T-helper 2 cell treated with Interferon-gamma antibody and Interleukin-4, amounts not matched to agents 5 μg/mL and 100 μg/mL, for 36 hours (primary cell): ENCODE data around the gene LPIN2.
"Not testable (repeated sequence)": the region's sequence is repeated elsewhere in the genome, so short reads cannot be mapped to it uniquely, and the experiment has no call there.

Source experiments
- DNase-seq: peaks from one replicate; pipeline ENCODE4 v3.0.0; 2021; ENCODE audit warnings: low spot score
- H3K27ac Mint-ChIP-seq: one replicate; pipeline ENCODE4 v1.8.0; 2021; ENCODE audit warnings: mild to moderate bottlenecking, mixed read lengths
- H3K27me3 Mint-ChIP-seq: one replicate; pipeline ENCODE4 v1.8.0; 2021; ENCODE audit warnings: low read depth, mixed read lengths
- H3K36me3 Mint-ChIP-seq: one replicate; pipeline ENCODE4 v1.8.0; 2021; ENCODE audit warnings: low read depth, mixed read lengths
- H3K4me1 Mint-ChIP-seq: one replicate; pipeline ENCODE4 v1.8.0; 2021; ENCODE audit warnings: low read depth, mixed read lengths
- H3K4me3 Mint-ChIP-seq: one replicate; pipeline ENCODE4 v1.8.0; 2022; ENCODE audit warnings: mild to moderate bottlenecking, moderate library complexity, mixed read lengths
- H3K9me3 Mint-ChIP-seq: one replicate; pipeline ENCODE4 v1.8.0; 2021; ENCODE audit warnings: mixed read lengths

The LPIN2 gene

DNA sequence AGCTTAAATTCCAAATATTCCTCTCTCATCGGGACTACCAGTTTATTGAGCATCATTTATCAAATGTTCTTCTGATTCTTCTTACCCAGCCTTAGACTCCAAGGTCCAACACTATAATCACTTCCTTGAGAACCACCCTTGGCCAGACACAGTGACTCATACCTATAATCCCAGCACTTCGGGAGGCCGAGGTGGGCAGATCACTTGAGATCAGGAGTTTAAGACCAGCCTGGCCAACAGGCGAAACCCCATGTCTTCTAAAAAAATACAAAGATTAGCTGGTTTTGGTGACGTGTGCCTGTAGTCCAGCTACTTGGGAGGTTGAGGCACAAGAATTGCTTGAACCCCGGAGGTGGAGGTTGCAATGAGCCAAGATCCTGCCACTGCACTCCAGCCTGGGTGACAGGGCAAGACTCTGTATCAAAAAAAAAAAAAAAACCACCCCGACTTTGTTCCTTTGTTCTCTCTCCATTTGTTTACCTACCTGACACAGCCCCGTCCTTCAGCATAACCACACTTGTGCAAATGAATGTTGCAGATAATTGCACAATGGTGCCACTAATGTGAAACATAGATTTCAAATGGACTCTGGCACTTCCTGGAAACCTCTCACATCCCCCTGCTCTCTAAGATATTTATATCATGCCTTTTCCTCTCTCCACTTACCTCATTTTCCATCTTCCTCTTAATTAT lies 38.9 kb upstream of the LPIN2 start:
- Mint-ChIP-seq H3K27ac (peak overlapping the region; percentile 37), H3K36me3 (peaks cover 15% of the 10 kb centered on the region), H3K4me1 (peaks cover 19% of the 10 kb centered on the region), H3K9me3 (peaks cover 17% of the 10 kb centered on the region), H3K27me3 (no peaks in the 10 kb centered on the region), H3K4me3 (no peak overlapping the region)
- no peak for DNase-seq

DNA sequence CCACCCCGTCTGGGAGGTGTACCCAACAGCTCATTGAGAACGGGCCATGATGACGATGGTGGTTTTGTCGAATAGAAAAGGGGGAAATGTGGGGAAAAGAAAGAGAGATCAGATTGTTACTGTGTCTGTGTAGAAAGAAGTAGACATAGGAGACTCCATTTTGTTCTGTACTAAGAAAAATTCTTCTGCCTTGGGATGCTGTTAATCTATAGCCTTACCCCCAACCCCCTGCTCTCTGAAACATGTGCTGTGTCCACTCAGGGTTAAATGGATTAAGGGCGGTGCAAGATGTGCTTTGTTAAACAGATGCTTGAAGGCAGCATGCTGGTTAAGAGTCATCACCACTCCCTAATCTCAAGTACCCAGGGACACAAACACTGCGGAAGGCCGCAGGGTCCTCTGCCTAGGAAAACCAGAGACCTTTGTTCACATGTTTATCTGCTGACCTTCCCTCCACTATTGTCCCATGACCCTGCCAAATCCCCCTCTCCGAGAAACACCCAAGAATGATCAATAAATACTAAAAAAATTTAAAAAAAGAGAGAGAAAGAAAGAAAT lies 37.0 kb upstream of the LPIN2 start:
- peaks cover 15% of the 10 kb centered on the region for H3K36me3 Mint-ChIP-seq
- peaks cover 26% of the 10 kb centered on the region for H3K4me1 Mint-ChIP-seq

DNA sequence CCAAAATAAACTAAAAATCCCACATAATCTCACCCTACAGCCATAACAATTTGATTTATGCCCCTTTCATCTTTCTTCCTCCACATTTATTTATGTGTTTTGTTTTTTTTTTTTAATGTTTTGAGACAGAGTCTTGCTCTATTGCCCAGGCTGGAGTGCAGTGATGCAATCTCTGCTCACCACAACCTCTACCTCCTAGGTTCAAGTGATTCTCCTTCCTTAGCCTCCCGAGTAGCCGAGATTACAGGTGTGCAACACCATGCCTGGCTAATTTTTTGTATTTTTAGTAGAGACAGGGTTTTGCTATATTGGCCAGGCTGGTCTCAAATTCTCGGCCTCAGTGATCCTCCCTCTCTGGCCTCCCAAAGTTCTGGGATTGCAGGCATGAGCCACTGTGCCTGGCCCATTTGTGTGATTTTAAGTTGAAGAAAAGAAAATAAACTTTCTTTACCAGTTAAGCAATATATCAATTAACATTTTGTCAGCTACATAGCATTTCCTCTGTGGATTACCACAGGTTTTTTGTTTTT lies 35.9 kb upstream of the LPIN2 start:
- Mint-ChIP-seq H3K36me3 (peaks cover 12% of the 10 kb centered on the region), H3K4me3 (no peak overlapping the region), H3K27me3 (no peaks in the 10 kb centered on the region), H3K27ac (no peak overlapping the region), H3K9me3 (peaks cover 11% of the 10 kb centered on the region), H3K4me1 (peaks cover 29% of the 10 kb centered on the region)
- DNase-seq: no peak

More for the DNA sequence above, 37.0 kb upstream of the LPIN2 start:
- not testable (repeated sequence) for DNase-seq, H3K4me3 Mint-ChIP-seq, H3K27ac Mint-ChIP-seq, H3K27me3 Mint-ChIP-seq
- peaks cover 17% of the 10 kb centered on the region for H3K9me3 Mint-ChIP-seq

DNA sequence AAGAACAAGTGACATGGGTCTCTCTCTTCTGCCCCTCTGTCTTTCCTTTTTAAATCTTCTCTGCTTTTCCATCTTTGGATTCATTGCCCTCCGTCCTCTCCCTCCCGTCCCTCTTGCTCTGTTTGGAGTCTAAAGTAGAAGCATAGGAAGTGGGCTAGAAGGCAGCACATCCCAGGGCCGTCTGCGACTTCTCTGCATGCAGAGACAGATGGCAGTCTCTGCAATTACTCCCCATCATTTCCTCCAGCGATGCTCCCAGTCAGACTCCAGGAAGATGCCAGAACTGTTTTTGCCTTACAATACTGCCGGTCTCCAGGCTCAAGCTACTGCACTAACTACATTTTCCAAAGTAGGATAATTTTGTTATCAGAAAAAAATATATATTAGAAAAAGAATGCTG lies 35.2 kb upstream of the LPIN2 start:
- Mint-ChIP-seq H3K27me3 (no peaks in the 10 kb centered on the region), H3K36me3 (peaks cover 6% of the 10 kb centered on the region), H3K4me3 (no peak overlapping the region), H3K4me1 (peaks cover 27% of the 10 kb centered on the region), H3K27ac (peak overlapping the region; percentile 52), H3K9me3 (peaks cover 5% of the 10 kb centered on the region)
- DNase-seq: no peak

DNA sequence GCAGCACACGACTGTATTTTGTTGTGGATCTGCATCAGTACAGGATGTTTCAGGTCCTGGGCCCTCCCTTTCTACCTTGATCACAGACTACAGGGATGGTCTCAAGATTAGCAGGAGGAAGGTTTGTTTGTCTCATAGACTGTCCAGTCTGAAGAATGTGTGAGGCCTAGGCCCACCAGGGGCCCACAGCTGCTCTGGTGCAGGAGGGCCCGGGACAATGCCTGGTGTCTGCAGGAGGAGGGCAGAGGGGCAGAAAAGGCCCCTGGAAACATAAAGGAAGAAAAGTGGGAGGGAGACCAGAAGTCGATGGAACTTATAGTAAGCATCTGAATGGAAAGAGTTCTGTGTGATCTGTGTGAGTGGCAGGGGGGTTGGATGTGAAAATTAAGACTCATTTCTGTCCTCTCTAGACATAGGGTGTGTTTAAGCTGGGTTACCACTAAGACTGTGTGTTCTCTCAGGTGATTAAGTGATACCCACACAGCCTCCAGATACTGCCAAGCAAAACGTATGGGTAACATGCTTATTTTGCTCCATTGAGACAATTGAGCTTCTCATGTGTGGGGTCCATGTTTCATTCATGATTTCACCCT lies 33.4 kb upstream of the LPIN2 start:
- Mint-ChIP-seq H3K27me3 (no peaks in the 10 kb centered on the region), H3K36me3 (no peaks in the 10 kb centered on the region), H3K9me3 (no peaks in the 10 kb centered on the region), H3K4me3 (no peak overlapping the region), H3K4me1 (peaks cover 25% of the 10 kb centered on the region), H3K27ac (peak overlapping the region; percentile 63)
- peak; percentile 51 for DNase-seq

DNA sequence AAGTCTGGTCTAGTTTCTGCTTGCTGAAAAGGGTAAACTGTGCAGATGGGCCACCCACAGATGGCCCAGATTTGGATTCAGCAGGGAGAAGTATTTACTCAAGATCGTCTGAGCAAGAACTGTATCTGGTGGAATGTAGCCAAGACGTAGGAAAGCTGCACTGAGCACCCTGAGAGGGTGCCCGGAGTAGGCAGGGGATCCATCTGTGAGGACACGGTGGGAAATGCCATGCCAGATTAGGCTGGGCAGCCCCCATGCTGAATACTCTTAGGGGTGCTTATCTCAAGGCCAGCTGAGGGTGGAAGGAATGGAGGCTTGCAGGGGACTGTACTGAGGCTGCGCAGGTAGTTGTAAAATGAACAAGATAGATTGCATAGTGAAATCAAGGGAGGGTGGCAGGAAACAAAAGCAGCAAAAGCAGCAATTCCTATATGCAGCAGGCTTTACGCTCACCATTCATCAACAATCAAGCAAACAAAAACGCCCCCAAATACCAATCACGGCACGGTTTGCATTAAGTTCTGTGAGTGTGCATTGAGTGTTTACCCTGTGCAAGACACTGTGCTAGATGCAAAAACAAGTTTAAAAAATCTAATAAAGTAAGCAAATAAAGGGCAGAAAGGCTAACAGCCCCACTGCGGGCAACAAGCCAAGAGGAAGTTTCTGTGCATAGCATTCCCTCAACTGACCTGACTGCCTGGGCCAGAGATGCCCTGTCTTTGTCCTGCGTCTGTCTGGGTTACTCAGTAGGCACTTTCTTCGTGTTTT lies 32.2 kb upstream of the LPIN2 start:
- Mint-ChIP-seq H3K27me3 (no peaks in the 10 kb centered on the region), H3K4me1 (peaks cover 26% of the 10 kb centered on the region), H3K4me3 (no peak overlapping the region), H3K36me3 (no peaks in the 10 kb centered on the region), H3K27ac (no peak overlapping the region), H3K9me3 (no peaks in the 10 kb centered on the region)
- DNase-seq: no peak

DNA sequence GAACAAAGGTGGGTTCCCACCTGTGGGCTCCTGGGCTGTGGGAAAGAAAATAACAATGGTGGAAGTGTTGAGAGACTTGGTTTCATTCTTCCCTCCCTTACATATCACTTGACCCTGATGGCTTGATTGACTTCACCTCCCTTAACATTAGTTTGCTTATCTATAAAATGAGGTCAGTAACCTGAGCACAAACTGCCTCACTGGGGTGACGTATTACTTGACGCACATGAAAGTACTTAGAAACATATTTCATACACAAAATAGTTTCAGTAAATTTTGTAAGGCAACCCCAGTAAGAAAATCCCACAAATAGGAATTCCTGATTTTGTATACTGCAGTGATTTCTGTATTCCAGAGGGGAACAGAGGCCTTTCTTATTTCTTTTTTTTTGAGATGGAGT lies 29.4 kb upstream of the LPIN2 start:
- H3K27me3 Mint-ChIP-seq: no peaks in the 10 kb centered on the region
- no peak for DNase-seq
- H3K4me1 Mint-ChIP-seq: peaks cover 34% of the 10 kb centered on the region
- no peaks in the 10 kb centered on the region for H3K36me3 Mint-ChIP-seq
- H3K27ac Mint-ChIP-seq: no peak overlapping the region
- H3K4me3 Mint-ChIP-seq: no peak overlapping the region
- H3K9me3 Mint-ChIP-seq: no peaks in the 10 kb centered on the region

DNA sequence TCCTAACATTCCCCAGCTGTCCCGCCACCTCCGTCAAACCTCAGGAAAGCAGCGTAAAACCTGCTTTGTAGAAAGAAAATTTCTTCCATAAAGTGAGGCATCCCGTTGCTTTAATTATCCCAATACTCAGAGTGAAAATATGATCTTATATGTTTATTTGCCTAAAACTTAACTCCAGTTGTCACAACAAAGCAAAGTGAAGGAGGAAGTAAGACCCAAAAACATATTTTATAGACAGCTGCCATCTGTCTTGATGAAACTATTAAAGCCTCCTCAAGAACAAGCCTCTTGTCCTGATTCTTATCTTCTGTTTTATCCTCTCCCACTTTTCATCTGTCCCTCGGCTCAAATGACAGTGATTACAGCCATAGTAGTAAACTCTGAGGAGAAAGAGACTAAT lies 28.9 kb upstream of the LPIN2 start:
- Mint-ChIP-seq H3K27ac (no peak overlapping the region), H3K27me3 (no peaks in the 10 kb centered on the region)

DNA sequence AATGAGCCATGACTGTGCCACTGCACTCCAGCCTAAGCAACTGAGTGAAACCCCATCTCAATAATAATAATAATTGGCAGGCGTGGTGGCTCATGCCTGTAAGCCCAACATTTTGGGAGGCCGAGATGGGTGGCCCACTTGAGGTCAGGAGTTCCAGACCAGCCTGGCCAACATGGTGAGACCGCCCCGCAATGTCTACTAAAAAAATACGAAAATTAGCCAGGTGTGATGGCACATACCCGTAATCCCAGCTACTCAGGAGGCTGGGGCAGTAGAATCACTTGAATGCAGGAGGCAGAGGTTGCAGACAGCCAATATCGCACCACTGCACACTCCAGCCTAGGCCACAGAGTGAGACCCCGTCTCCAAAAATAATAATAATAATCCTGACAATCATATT lies 27.9 kb upstream of the LPIN2 start:
- H3K36me3 Mint-ChIP-seq: no peaks in the 10 kb centered on the region
- no peaks in the 10 kb centered on the region for H3K27me3 Mint-ChIP-seq
- DNase-seq: no peak
- H3K27ac Mint-ChIP-seq: no peak overlapping the region
- H3K4me3 Mint-ChIP-seq: no peak overlapping the region
- peaks cover 30% of the 10 kb centered on the region for H3K4me1 Mint-ChIP-seq
- no peaks in the 10 kb centered on the region for H3K9me3 Mint-ChIP-seq

More for the DNA sequence above, 28.9 kb upstream of the LPIN2 start:
- no peaks in the 10 kb centered on the region for H3K36me3 Mint-ChIP-seq
- DNase-seq: no peak
- H3K9me3 Mint-ChIP-seq: no peaks in the 10 kb centered on the region
- H3K4me3 Mint-ChIP-seq: no peak overlapping the region
- H3K4me1 Mint-ChIP-seq: peaks cover 34% of the 10 kb centered on the region

DNA sequence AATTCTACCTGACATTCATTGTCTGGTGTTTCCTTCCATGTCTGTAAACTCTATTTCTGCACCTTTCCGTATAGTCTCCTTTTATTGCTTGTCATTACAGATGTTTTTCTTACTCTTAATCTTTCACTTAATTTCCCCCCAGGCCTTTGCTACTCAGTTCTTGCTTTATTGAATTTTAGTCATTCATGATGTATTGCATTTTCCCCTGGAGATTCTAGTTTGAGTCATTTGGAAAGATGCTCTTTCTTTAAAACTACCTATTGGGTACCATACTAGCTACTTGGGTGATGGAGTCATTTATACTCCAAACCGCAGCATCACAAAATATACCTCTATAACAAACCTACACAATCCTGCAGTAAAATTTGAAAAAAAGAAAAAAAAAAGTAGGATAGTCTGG lies 27.2 kb upstream of the LPIN2 start:
- Mint-ChIP-seq H3K9me3 (no peaks in the 10 kb centered on the region), H3K27ac (no peak overlapping the region), H3K27me3 (no peaks in the 10 kb centered on the region), H3K36me3 (no peaks in the 10 kb centered on the region), H3K4me1 (peaks cover 29% of the 10 kb centered on the region), H3K4me3 (no peak overlapping the region)
- no peak for DNase-seq

DNA sequence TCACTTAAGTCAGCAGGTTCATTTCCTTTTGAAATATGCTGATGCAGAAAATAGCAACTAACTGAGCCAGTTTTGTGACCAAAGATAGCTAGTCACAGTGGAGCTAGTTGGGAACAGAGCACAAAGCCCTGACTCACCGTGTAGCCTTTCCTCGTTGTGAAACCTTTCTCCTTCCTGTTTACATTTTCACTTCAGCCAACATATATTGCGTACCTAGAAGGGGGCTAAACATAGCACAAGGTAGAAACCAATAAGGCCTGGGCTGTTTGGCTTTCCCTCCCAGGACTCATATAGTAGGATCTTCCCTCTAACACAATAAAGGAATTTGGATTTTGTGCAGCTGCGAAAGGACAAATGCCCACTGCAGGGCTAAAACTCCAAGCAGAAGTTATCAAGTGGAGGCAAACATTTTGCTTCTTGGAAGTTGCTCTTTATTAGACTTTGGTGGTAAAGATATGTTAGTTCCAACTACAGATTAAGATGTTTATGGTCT lies 24.5 kb upstream of the LPIN2 start:
- Mint-ChIP-seq H3K9me3 (no peaks in the 10 kb centered on the region), H3K27ac (peak overlapping the region; percentile 78), H3K4me1 (peaks cover 24% of the 10 kb centered on the region), H3K4me3 (peak overlapping the region; percentile 19), H3K27me3 (peaks cover 3% of the 10 kb centered on the region), H3K36me3 (no peaks in the 10 kb centered on the region)
- DNase-seq: peak; percentile 36

DNA sequence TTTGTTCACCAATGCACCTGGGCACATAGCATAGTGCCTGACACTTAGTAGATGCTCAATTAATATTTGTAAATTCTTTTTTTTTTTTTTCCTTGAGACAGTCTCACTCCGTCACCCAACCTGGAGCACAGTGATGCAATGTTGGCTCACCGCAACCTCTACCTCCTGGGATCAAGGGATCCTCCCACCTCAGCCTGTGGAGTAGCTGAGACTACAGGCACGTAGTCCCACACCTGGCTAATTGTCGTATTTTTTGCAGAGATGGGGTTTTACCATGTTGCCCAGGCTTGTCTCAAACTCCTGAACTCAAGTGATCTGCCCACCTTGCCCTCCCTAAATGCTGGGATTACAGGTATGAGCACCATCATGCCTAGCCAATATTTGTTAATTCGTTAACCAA lies 23.2 kb upstream of the LPIN2 start:
- H3K27ac Mint-ChIP-seq: no peak overlapping the region
- no peaks in the 10 kb centered on the region for H3K9me3 Mint-ChIP-seq
- peaks cover 22% of the 10 kb centered on the region for H3K4me1 Mint-ChIP-seq
- DNase-seq: no peak
- peaks cover 3% of the 10 kb centered on the region for H3K27me3 Mint-ChIP-seq
- H3K4me3 Mint-ChIP-seq: no peak overlapping the region
- no peaks in the 10 kb centered on the region for H3K36me3 Mint-ChIP-seq

DNA sequence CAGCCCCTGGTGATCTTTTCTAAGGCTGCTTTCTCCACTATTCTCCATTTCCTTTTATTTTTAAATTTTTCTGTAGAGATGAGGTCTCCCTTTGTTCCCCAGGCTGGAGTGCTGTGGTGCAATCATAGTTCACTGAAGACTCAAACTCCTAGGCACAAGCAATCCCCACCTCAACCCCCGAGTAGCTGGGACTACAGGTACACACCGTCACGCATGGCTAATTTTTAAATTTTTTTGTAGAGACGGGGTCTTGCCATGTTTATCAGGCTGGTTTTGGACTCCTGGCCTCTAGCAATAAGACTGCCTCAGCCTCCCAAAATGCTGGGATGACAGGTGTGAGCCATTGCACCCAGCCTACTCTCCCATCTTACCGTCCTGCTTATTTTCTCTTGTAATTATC lies 22.7 kb upstream of the LPIN2 start:
- Mint-ChIP-seq H3K36me3 (no peaks in the 10 kb centered on the region), H3K27ac (no peak overlapping the region)
- no peak for DNase-seq

DNA sequence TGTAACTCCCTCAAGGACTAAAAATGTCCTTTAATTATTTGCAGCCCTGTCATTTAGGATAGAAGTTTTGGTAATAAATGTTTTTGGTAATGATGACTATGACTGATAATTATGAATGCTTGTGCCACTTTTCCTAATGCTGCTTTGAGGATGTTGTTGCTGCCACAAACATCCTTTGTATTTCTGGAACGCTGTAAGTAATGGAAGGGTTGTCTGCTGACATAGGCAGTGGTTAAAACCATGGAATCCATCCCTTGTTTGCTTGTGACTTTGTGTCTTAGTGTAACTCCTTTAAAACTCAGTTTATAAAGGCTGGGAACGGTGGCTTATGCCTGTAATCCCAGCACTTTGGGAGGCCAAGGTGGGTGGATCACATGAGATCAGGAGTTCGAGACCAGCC lies 19.8 kb upstream of the LPIN2 start:
- H3K27me3 Mint-ChIP-seq: peaks cover 3% of the 10 kb centered on the region
- H3K36me3 Mint-ChIP-seq: no peaks in the 10 kb centered on the region
- no peak overlapping the region for H3K4me3 Mint-ChIP-seq
- no peak overlapping the region for H3K27ac Mint-ChIP-seq
- H3K4me1 Mint-ChIP-seq: peaks cover 12% of the 10 kb centered on the region
- H3K9me3 Mint-ChIP-seq: no peaks in the 10 kb centered on the region
- no peak for DNase-seq

More for the DNA sequence above, 22.7 kb upstream of the LPIN2 start:
- H3K4me1 Mint-ChIP-seq: peaks cover 22% of the 10 kb centered on the region
- no peaks in the 10 kb centered on the region for H3K9me3 Mint-ChIP-seq
- no peak overlapping the region for H3K4me3 Mint-ChIP-seq
- peaks cover 3% of the 10 kb centered on the region for H3K27me3 Mint-ChIP-seq
